RWPE2 (cell line): Measurements from ENCODE around the gene RNLS.

Experiments used
- ATAC-seq: fragments of 200-7000 bp; cut with Tn5 transposase; 3 replicates; pipeline ENCODE4 v1.9.1; 2021; ENCODE audit warnings: low read depth
- DNase-seq: peaks from one replicate; pipeline ENCODE4 v3.0.0-alpha.2; 2020; ENCODE audit warnings: low spot score
- H3K27ac ChIP-seq: fragments of 450-650 bp; 2 replicates; pipeline ENCODE4 v1.5.1; 2017; ENCODE audit warnings: mild to moderate bottlenecking; ENCODE audit not compliant: poor library complexity, severe bottlenecking
- H3K27me3 ChIP-seq: fragments of 250-450 bp; sonication (Bioruptor Pico); 2 replicates; pipeline ENCODE4 v1.5.1; 2021; ENCODE audit warnings: mild to moderate bottlenecking, moderate library complexity; ENCODE audit not compliant: insufficient read depth, poor library complexity, severe bottlenecking
- H3K36me3 ChIP-seq: fragments of 250-450 bp; sonication (Bioruptor Pico); 2 replicates; pipeline ENCODE4 v1.5.1; 2020; ENCODE audit warnings: low read depth, mild to moderate bottlenecking, moderate library complexity
- H3K4me1 ChIP-seq: fragments of 250-450 bp; sonication (Bioruptor Pico); 2 replicates; pipeline ENCODE4 v1.5.1; 2021; ENCODE audit warnings: mild to moderate bottlenecking, moderate library complexity; ENCODE audit not compliant: insufficient read depth, poor library complexity, severe bottlenecking
- H3K4me3 ChIP-seq: fragments of 250-450 bp; sonication (Bioruptor Pico); 2 replicates; pipeline ENCODE4 v1.5.1; 2021; ENCODE audit warnings: mild to moderate bottlenecking, moderate library complexity; ENCODE audit not compliant: severe bottlenecking
- H3K9me3 ChIP-seq: fragments of 250-450 bp; sonication (Bioruptor Pico); 2 replicates; pipeline ENCODE4 v1.5.1; 2021; ENCODE audit warnings: mild to moderate bottlenecking, moderate library complexity; ENCODE audit not compliant: severe bottlenecking
- TF ChIP-seq, protein P1 (sequence below): fragments of 450-650 bp; IDR thresholded peaks from one replicate; pipeline ENCODE4 v1.5.1; 2017; ENCODE audit warnings: mild to moderate bottlenecking, moderate library complexity; ENCODE audit not compliant: poor library complexity, severe bottlenecking

The RNLS gene

DNA sequence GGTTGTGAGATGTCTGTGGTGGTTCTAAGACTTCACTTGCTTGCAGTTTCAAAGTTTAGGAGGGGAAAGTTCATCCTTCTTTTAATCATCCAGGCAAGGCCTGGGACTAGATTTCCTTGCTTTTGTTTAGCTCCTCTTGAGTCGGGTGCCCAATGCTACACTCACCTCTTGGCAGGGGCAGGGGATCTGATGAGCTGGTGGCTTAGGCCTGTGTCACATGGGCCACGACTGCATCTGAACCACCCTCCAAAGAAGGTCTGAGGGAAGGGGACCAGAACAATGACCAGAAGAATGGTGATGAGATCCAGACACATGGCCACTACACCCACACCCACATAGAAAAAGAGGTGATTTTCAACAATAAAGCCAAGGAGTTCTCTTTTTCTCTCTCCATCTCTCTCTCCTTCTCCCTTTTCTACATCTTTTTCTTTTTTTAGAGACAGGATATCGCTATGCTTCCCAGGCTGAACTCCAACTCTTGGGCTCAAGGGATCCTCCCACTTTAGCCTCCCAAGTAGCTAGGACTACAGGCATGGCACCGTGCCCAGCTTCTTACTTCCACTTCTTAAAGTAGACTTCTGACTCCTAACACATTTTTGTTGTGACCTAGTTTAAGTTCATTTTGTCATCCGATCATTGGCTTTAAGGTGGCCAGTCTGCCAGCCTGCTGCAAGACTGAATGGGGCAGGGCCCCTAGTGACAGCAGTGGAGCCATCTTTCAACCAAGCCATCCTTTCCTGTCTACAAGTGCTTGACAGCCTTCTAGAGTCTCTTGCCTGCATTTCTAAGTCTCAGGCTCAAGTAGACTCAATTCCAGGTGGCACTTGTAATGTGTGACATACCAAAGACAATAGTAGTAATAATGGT is 350.9 kb downstream of the RNLS start:
- H3K4me3 ChIP-seq, result no peak overlapping the region
- ATAC-seq, result no peak
- TF ChIP-seq, protein P1, sequence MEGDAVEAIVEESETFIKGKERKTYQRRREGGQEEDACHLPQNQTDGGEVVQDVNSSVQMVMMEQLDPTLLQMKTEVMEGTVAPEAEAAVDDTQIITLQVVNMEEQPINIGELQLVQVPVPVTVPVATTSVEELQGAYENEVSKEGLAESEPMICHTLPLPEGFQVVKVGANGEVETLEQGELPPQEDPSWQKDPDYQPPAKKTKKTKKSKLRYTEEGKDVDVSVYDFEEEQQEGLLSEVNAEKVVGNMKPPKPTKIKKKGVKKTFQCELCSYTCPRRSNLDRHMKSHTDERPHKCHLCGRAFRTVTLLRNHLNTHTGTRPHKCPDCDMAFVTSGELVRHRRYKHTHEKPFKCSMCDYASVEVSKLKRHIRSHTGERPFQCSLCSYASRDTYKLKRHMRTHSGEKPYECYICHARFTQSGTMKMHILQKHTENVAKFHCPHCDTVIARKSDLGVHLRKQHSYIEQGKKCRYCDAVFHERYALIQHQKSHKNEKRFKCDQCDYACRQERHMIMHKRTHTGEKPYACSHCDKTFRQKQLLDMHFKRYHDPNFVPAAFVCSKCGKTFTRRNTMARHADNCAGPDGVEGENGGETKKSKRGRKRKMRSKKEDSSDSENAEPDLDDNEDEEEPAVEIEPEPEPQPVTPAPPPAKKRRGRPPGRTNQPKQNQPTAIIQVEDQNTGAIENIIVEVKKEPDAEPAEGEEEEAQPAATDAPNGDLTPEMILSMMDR, result no peak
- DNase-seq, result no peak
- H3K9me3 ChIP-seq, result no peaks in the 10 kb centered on the region
- no peaks in the 10 kb centered on the region for H3K4me1 ChIP-seq
- no peak overlapping the region for H3K27ac ChIP-seq
- no peaks in the 10 kb centered on the region for H3K36me3 ChIP-seq
- no peaks in the 10 kb centered on the region for H3K27me3 ChIP-seq

DNA sequence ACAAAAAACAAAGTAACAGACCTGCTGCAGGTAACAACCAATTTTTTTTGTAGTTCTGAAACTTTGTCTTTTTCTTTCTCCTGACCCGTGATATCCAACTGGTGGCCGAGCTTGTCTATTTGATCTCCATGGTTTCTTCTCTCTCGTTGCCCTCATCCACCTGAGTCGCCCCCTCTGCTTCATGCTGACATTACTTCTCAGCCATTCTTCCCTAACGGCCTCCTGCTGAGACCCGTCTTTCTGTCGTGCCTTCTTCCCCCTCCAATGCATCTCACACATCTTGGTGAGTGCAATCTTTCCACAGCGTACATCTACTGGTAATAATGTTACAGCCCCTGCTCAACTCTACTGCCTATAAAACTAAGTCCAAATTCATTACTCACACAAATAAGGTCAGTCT is 352.9 kb downstream of the RNLS start:
- Histone ChIP-seq H3K36me3 (no peaks in the 10 kb centered on the region), H3K4me3 (no peak overlapping the region), H3K9me3 (no peaks in the 10 kb centered on the region), H3K27ac (no peak overlapping the region), H3K4me1 (no peaks in the 10 kb centered on the region), H3K27me3 (no peaks in the 10 kb centered on the region)
- TF ChIP-seq, protein P1, result no peak
- ATAC-seq (no peak), DNase-seq (no peak)

DNA sequence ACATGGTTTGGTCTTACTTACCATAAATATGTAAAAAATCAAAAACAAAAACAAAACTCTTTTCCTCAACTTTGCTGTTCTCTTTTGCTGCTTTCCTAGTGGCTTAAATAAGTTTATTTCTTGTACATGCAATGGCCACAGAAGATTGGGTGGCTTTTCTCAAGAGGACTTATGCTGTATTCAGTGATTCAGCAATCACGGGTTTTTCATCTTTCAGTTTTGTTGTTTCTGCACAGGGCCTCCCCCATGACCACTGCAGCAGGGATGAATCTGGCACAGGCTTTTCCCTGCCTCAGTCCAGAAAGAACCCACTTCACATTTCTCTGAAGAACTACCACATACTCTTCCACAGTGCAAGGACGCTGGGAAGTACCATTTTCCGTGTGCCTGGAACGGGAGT is 355.0 kb downstream of the RNLS start:
- Histone ChIP-seq H3K27ac (no peak overlapping the region), H3K4me3 (no peak overlapping the region), H3K9me3 (no peaks in the 10 kb centered on the region), H3K4me1 (no peaks in the 10 kb centered on the region), H3K36me3 (no peaks in the 10 kb centered on the region), H3K27me3 (no peaks in the 10 kb centered on the region)
- no peak for ATAC-seq
- no peak for DNase-seq
- TF ChIP-seq, protein P1, result no peak

DNA sequence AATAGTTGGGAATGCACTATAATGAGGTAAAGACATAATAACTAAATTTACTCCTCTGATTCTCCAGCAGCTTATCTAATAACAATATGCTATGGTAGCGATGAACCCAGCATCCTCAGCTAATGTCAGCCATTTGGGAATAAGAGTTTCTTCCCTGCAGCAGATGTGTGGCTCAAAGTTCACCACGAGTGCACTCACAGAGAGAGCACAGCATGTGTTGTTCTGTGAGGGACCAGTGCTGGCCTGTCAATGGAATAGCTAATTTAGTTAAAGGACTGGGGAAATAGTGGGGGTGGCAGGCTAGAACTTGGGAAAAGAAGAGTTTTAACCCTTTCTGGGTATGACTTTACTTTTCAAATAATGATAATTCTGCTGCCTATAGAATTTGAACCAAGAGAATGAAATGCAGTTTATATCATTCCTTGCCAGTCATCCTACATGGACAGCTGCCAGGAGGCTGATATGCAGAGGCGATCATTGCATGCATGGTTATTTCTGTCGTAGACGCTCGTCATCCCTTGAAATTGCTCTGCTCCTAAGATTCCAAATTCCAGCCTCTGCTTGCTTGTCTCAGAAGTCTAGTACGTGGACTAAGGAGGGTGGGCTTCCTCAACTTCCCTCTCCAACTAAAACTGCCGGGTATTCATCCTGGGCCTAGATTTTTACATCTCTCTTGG is 355.6 kb downstream of the RNLS start:
- Histone ChIP-seq H3K4me3 (no peak overlapping the region), H3K9me3 (no peaks in the 10 kb centered on the region), H3K27me3 (no peaks in the 10 kb centered on the region), H3K27ac (no peak overlapping the region), H3K36me3 (no peaks in the 10 kb centered on the region), H3K4me1 (no peaks in the 10 kb centered on the region)
- ATAC-seq, result no peak
- TF ChIP-seq, protein P1, result no peak
- no peak for DNase-seq

DNA sequence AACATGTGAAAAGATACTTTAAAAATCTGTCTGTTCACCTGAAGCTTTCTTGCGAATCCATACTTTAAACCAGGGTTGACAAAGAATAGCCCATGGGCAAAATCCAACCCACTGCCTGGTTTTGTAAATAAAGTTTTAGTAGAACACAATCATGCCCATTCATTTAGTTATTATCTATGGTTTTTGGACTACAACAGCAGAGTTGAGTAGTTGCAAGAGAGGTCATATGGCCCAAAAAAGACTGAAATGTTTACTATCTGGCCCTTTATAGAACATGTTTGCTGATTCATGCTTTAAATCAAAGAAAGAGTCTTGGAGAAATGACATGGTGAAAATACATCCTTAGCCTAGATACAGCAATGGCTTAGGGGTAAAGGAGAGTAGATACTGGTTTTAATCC is 356.2 kb downstream of the RNLS start:
- TF ChIP-seq, protein P1, result no peak
- Histone ChIP-seq H3K9me3 (no peaks in the 10 kb centered on the region), H3K27me3 (no peaks in the 10 kb centered on the region), H3K36me3 (no peaks in the 10 kb centered on the region), H3K4me3 (no peak overlapping the region), H3K27ac (no peak overlapping the region), H3K4me1 (no peaks in the 10 kb centered on the region)
- no peak for ATAC-seq
- DNase-seq, result no peak
